Neural progenitor cell (in vitro differentiated cells): ENCODE measurements around the gene RNF175. TPM values are rescaled to one million over a fixed set of nuclear protein-coding genes. Genes with fewer than 3 reads are reported as not detected.

Source experiments
- DNase-seq: peaks from one replicate; pipeline ENCODE4 v3.0.0-alpha.2; 2016; ENCODE audit warnings: low spot score
- H2AFZ ChIP-seq: fragments of 200-600 bp; sonication (generic); replicated peaks from 2 replicates; pipeline ENCODE4 v1.6.1; 2016; ENCODE audit warnings: antibody characterized with exemption
- H3F3A ChIP-seq: fragments of 200-600 bp; sonication (generic); 2 replicates; pipeline ENCODE4 v1.6.1; 2016; ENCODE audit warnings: antibody characterized with exemption, low read depth
- H3K27ac ChIP-seq: fragments of 200-600 bp; sonication (generic); 2 replicates; pipeline ENCODE4 v1.5.1; 2016; ENCODE audit warnings: mild to moderate bottlenecking
- H3K27me3 ChIP-seq: fragments of 200-600 bp; sonication (generic); 2 replicates; pipeline ENCODE4 v1.6.1; 2016; ENCODE audit warnings: mild to moderate bottlenecking, moderate library complexity
- H3K36me3 ChIP-seq: fragments of 200-600 bp; sonication (generic); 2 replicates; pipeline ENCODE4 v1.5.1; 2016
- H3K4me1 ChIP-seq: fragments of 200-600 bp; sonication (generic); 2 replicates; pipeline ENCODE4 v1.6.1; 2016; ENCODE audit warnings: mixed run types
- H3K4me2 ChIP-seq: fragments of 200-600 bp; sonication (generic); 2 replicates; pipeline ENCODE4 v1.6.1; 2016
- H3K4me3 ChIP-seq: fragments of 200-600 bp; sonication (generic); 2 replicates; pipeline ENCODE4 v1.5.1; 2016
- H3K79me2 ChIP-seq: fragments of 200-600 bp; sonication (generic); 2 replicates; pipeline ENCODE4 v1.6.1; 2016; ENCODE audit warnings: low read depth
- H3K9ac ChIP-seq: fragments of 200-600 bp; sonication (generic); 2 replicates; pipeline ENCODE4 v1.6.1; 2016
- H3K9me3 ChIP-seq: fragments of 200-600 bp; sonication (generic); 2 replicates; pipeline ENCODE4 v1.5.1; 2016; ENCODE audit warnings: low read depth
- H4K20me1 ChIP-seq: fragments of 200-600 bp; sonication (generic); 2 replicates; pipeline ENCODE4 v1.6.1; 2016; ENCODE audit warnings: low read depth
- H3K27ac Mint-ChIP-seq: 3 replicates; pipeline ENCODE4 v1.8.0; 2021; ENCODE audit warnings: mixed read lengths
- H3K27me3 Mint-ChIP-seq: 2 replicates; pipeline ENCODE4 v1.8.0; 2022; ENCODE audit warnings: low read depth, mild to moderate bottlenecking, inconsistent platforms, moderate library complexity, mixed read lengths; ENCODE audit not compliant: insufficient read depth
- H3K36me3 Mint-ChIP-seq: 3 replicates; pipeline ENCODE4 v1.8.0; 2021; ENCODE audit warnings: mixed read lengths
- H3K4me1 Mint-ChIP-seq: 3 replicates; pipeline ENCODE4 v1.8.0; 2021; ENCODE audit warnings: mixed read lengths
- H3K4me3 Mint-ChIP-seq: 3 replicates; pipeline ENCODE4 v1.8.0; 2021; ENCODE audit warnings: mild to moderate bottlenecking, moderate library complexity, mixed read lengths
- H3K9me3 Mint-ChIP-seq: 3 replicates; pipeline ENCODE4 v1.8.0; 2020; ENCODE audit warnings: mixed read lengths
- CTCF ChIP-seq: fragments of 200-600 bp; sonication (generic); IDR thresholded peaks from 2 replicates; pipeline ENCODE4 v1.5.1; 2017; ENCODE audit warnings: antibody characterized with exemption, mild to moderate bottlenecking
- EZH2 ChIP-seq: fragments of 200-600 bp; sonication (generic); IDR thresholded peaks from 2 replicates; pipeline ENCODE4 v1.6.1; 2017; ENCODE audit warnings: antibody characterized with exemption, mild to moderate bottlenecking, moderate library complexity
- EZH2phosphoT487 ChIP-seq: fragments of 200-600 bp; sonication (generic); IDR thresholded peaks from 2 replicates; pipeline ENCODE4 v1.6.1; 2017; ENCODE audit warnings: antibody characterized with exemption
- total RNA-seq: library from RNA; depleted of rRNA; stranded (reverse); fragments of >200 nt; gene quantifications from 2 replicates; pipeline ENCODE4 v1.2.3, GENCODE V29; 2015; ENCODE audit warnings: low replicate concordance

Gene RNF175
- total RNA-seq, 1 donor from 2014 or later, result 34.6 TPM

GRCh38 chr4:153745651-153746050, 14.2 kb downstream of the RNF175 start:
- Histone ChIP-seq H3K79me2 (no peaks in the 10 kb centered on the region), H3K4me3 (no peak overlapping the region), H3K9me3 (no peaks in the 10 kb centered on the region), H3K36me3 (peaks cover 9% of the 10 kb centered on the region), H3K27ac (no peak overlapping the region), H3K27me3 (no peaks in the 10 kb centered on the region), H3K9ac (no peak overlapping the region), H3K4me1 (no peaks in the 10 kb centered on the region), H2AFZ (no peak overlapping the region), H3K4me2 (no peak overlapping the region), H4K20me1 (peaks cover 2% of the 10 kb centered on the region), H3F3A (no peaks in the 10 kb centered on the region)
- peaks cover 22% of the 10 kb centered on the region for H3K4me1 Mint-ChIP-seq
- H3K27ac Mint-ChIP-seq, result no peak overlapping the region
- DNase-seq, result no peak
- H3K4me3 Mint-ChIP-seq, result no peak overlapping the region
- peaks cover 38% of the 10 kb centered on the region for H3K36me3 Mint-ChIP-seq
- H3K27me3 Mint-ChIP-seq, result peaks cover 6% of the 10 kb centered on the region
- peaks cover 12% of the 10 kb centered on the region for H3K9me3 Mint-ChIP-seq
- no peak for TF ChIP-seq EZH2phosphoT487
- TF ChIP-seq EZH2, result no peak
- no peak for TF ChIP-seq CTCF

- H3K79me2 ChIP-seq, result no peaks in the 10 kb centered on the region
- H3K9ac ChIP-seq, result no peak overlapping the region
- TF ChIP-seq CTCF, result no peak
- TF ChIP-seq EZH2, result no peak
- TF ChIP-seq EZH2phosphoT487, result no peak
- H3K27me3 ChIP-seq, result no peaks in the 10 kb centered on the region
- no peak overlapping the region for H3K4me3 ChIP-seq
- H3K36me3 ChIP-seq, result peaks cover 16% of the 10 kb centered on the region
- no peak overlapping the region for H3K4me2 ChIP-seq
- H4K20me1 ChIP-seq, result no peaks in the 10 kb centered on the region
- peaks cover 51% of the 10 kb centered on the region for H3K36me3 Mint-ChIP-seq
- no peak for DNase-seq
- H3K9me3 ChIP-seq, result no peaks in the 10 kb centered on the region
- H3K4me1 Mint-ChIP-seq, result peaks cover 2% of the 10 kb centered on the region
- no peak overlapping the region for H3K27ac ChIP-seq
- peaks cover 23% of the 10 kb centered on the region for H3K9me3 Mint-ChIP-seq
- H3K4me3 Mint-ChIP-seq, result no peak overlapping the region
- no peaks in the 10 kb centered on the region for H3F3A ChIP-seq
- no peaks in the 10 kb centered on the region for H3K4me1 ChIP-seq
- H2AFZ ChIP-seq, result no peak overlapping the region
- H3K27me3 Mint-ChIP-seq, result peaks cover 6% of the 10 kb centered on the region
- H3K27ac Mint-ChIP-seq, result no peak overlapping the region
These were observed 18.3 kb downstream of the RNF175 start for GRCh38 chr4:153741541-153741940.

- peaks cover 10% of the 10 kb centered on the region for H3K36me3 ChIP-seq
- no peak overlapping the region for H2AFZ ChIP-seq
- H3K9me3 ChIP-seq, result no peaks in the 10 kb centered on the region
- H3K4me2 ChIP-seq, result no peak overlapping the region
- H3K27ac ChIP-seq, result no peak overlapping the region
- no peak for DNase-seq
- H3F3A ChIP-seq, result no peaks in the 10 kb centered on the region
- H3K27me3 ChIP-seq, result no peaks in the 10 kb centered on the region
- no peak overlapping the region for H3K4me3 Mint-ChIP-seq
- no peaks in the 10 kb centered on the region for H3K4me1 ChIP-seq
- no peaks in the 10 kb centered on the region for H3K4me1 Mint-ChIP-seq
- TF ChIP-seq EZH2phosphoT487, result no peak
- TF ChIP-seq EZH2, result no peak
- no peak for TF ChIP-seq CTCF
- H4K20me1 ChIP-seq, result no peaks in the 10 kb centered on the region
- H3K36me3 Mint-ChIP-seq, result peaks cover 28% of the 10 kb centered on the region
- H3K9ac ChIP-seq, result no peak overlapping the region
- no peaks in the 10 kb centered on the region for H3K79me2 ChIP-seq
- H3K4me3 ChIP-seq, result no peak overlapping the region
- H3K27ac Mint-ChIP-seq, result no peak overlapping the region
- peaks cover 2% of the 10 kb centered on the region for H3K27me3 Mint-ChIP-seq
- peaks cover 17% of the 10 kb centered on the region for H3K9me3 Mint-ChIP-seq
These were observed 23.8 kb downstream of the RNF175 start for GRCh38 chr4:153735906-153736461.
